MM.1S (cell line): Measurements from ENCODE around the gene TMEM62.

Experiments used
- EZH2 ChIP-seq: fragments of 300-600 bp; sonication (generic); optimal IDR thresholded peaks from 2 replicates; pipeline ENCODE3; 2017; ENCODE audit warnings: low read depth, mild to moderate bottlenecking, antibody characterized with exemption, low read length, mixed read lengths
- EZH2phosphoT487 ChIP-seq: fragments of 300-600 bp; sonication (generic); IDR thresholded peaks from 2 replicates; pipeline ENCODE4 v1.6.1; 2018; ENCODE audit warnings: antibody characterized with exemption, low read length
- TF ChIP-seq, protein P1 (sequence below): fragments of 300-600 bp; sonication (generic); IDR thresholded peaks from 2 replicates; pipeline ENCODE4 v1.5.1; 2016; ENCODE audit warnings: antibody characterized with exemption, low read length, mixed read lengths

DNA sequence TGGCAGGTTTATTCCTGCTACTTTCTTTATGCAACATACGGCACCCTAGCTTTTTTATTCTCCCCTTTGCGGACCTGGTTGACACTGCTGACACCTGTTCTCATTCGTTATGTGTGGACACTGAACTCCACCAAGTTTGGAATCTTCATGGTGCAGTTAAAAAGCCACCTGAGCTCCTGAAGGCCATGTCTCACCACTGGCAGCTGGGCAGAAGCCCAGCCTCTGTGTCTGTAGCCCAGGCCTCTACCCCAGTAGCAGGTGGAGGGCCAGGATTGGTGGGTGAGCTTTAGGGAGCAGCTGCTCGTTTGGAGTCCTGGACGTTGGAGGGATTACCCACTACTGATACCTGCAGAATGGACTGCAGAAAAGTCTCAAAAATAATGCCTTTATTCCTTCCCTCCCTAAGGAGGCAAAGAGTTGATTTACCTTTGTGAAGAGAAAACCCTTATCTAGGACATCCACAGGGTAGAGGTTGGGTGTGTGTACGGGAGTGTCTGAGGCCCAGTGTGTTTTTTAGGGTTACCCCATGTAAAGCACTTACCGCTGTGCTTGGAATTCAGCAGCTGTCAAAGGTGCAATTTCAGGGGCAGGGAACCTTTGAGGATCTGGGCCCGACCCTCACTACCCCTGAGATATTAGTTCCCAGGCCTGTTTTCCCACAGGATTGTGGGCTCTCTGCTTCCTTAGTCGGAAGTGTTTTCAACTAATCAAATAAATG, 51.2 kb downstream of the TMEM62 start:
- TF ChIP-seq, protein P1, sequence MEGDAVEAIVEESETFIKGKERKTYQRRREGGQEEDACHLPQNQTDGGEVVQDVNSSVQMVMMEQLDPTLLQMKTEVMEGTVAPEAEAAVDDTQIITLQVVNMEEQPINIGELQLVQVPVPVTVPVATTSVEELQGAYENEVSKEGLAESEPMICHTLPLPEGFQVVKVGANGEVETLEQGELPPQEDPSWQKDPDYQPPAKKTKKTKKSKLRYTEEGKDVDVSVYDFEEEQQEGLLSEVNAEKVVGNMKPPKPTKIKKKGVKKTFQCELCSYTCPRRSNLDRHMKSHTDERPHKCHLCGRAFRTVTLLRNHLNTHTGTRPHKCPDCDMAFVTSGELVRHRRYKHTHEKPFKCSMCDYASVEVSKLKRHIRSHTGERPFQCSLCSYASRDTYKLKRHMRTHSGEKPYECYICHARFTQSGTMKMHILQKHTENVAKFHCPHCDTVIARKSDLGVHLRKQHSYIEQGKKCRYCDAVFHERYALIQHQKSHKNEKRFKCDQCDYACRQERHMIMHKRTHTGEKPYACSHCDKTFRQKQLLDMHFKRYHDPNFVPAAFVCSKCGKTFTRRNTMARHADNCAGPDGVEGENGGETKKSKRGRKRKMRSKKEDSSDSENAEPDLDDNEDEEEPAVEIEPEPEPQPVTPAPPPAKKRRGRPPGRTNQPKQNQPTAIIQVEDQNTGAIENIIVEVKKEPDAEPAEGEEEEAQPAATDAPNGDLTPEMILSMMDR: no peak
- no peak for TF ChIP-seq EZH2
- no peak for TF ChIP-seq EZH2phosphoT487
